HG02642 (cell line): ENCODE data around the gene SMIM15.

Source experiments
- ATAC-seq: cut with Tn5 transposase; IDR thresholded peaks from one replicate; pipeline ENCODE4 v1.9.1; 2021; ENCODE audit warnings: mild to moderate bottlenecking; ENCODE audit not compliant: unreplicated experiment, poor library complexity

SMIM15 gene

GRCh38 chr5:61162832-61163567 lies 732 bp upstream of the SMIM15 start:
- no peak for ATAC-seq

- no peak for ATAC-seq
Observed at GRCh38 chr5:61160497-61160896, 1.8 kb downstream of the SMIM15 start.

GRCh38 chr5:61159836-61160235 lies 2.4 kb downstream of the SMIM15 start:
- ATAC-seq: no peak

- ATAC-seq: no peak
Observed at GRCh38 chr5:61159070-61159469, 3.2 kb downstream of the SMIM15 start.

GRCh38 chr5:61151893-61152292 lies 10.4 kb downstream of the SMIM15 start:
- ATAC-seq: no peak

GRCh38 chr5:61148515-61148914 lies 13.8 kb downstream of the SMIM15 start:
- ATAC-seq: no peak

- no peak for ATAC-seq
Observed at GRCh38 chr5:61142811-61143210, 19.5 kb downstream of the SMIM15 start.

GRCh38 chr5:61142391-61142790 lies 19.9 kb downstream of the SMIM15 start:
- no peak for ATAC-seq

GRCh38 chr5:61141801-61142200 lies 20.5 kb downstream of the SMIM15 start:
- ATAC-seq: no peak

GRCh38 chr5:61139931-61140330 lies 22.3 kb downstream of the SMIM15 start:
- no peak for ATAC-seq

- no peak for ATAC-seq
Observed at GRCh38 chr5:61139094-61139873, 23.0 kb downstream of the SMIM15 start.

- no peak for ATAC-seq
Observed at GRCh38 chr5:61137835-61138234, 24.4 kb downstream of the SMIM15 start.

GRCh38 chr5:61132559-61132958 lies 29.7 kb downstream of the SMIM15 start:
- ATAC-seq: no peak

- no peak for ATAC-seq
Observed at GRCh38 chr5:61130289-61130688, 32.0 kb downstream of the SMIM15 start.

- no peak for ATAC-seq
Observed at GRCh38 chr5:61123145-61123544, 39.1 kb downstream of the SMIM15 start.

GRCh38 chr5:61120534-61120933 lies 41.7 kb downstream of the SMIM15 start:
- ATAC-seq: no peak

- ATAC-seq: no peak
Observed at GRCh38 chr5:61119066-61119465, 43.2 kb downstream of the SMIM15 start.

- ATAC-seq: peak; percentile 68
Observed at GRCh38 chr5:61115968-61116367, 46.3 kb downstream of the SMIM15 start.

- ATAC-seq: no peak
Observed at GRCh38 chr5:61114441-61114840, 47.8 kb downstream of the SMIM15 start.
